HCT116 (cell line): Measurements from ENCODE around the gene IER5L. TPM values are rescaled to one million over a fixed set of nuclear protein-coding genes. Genes with fewer than 3 reads are reported as not detected.

Source experiments
- ATAC-seq: fragments of 200-7000 bp; cut with Tn5 transposase; 2 replicates; pipeline ENCODE4 v1.9.1; 2020; ENCODE audit warnings: mild to moderate bottlenecking, moderate library complexity
- BruUV-seq: library from RNA; stranded (reverse); fragments of 400-500 nt; replicated peaks from 2 replicates; lab custom pipeline; 2021; lab: Mats Ljungman, UMichigan
- CTCF ChIA-PET: fragments of 300-600 bp; sonication (Branson Sonifier 250); formaldehyde crosslinking; loops from one replicate; lab custom pipeline; 2021; ENCODE audit warnings: antibody characterized with exemption; lab: Charles Lee
- POLR2A ChIA-PET: fragments of 300-600, 350-600 bp; sonication (Branson Sonifier 250); formaldehyde crosslinking; loops from one replicate; lab custom pipeline; 2021; ENCODE audit warnings: antibody characterized with exemption; lab: Charles Lee
- RAD21 ChIA-PET, 2 experiments: fragments of 300-600 bp; sonication (Branson Sonifier 250); formaldehyde crosslinking; loops; one replicate each; lab custom pipeline; 2023; ENCODE audit warnings: low total read pairs in 2 of 2; ENCODE audit not compliant: uncharacterized antibody in 2 of 2, unreplicated experiment in 2 of 2, low non-redundant PET in 1 of 2; lab: Charles Lee
- DNase-seq: peaks from one replicate; pipeline ENCODE4 v3.0.0-alpha.2; 2010; ENCODE audit warnings: low read depth, low spot score
- H2AFZ ChIP-seq: fragments of 200-600 bp; shearing (Covaris generic), sonication (generic); 2 replicates; pipeline ENCODE4 v1.6.1; 2017; ENCODE audit warnings: low read depth, mixed run types, mixed read lengths, antibody characterized with exemption, low read length; ENCODE audit not compliant: poor library complexity, severe bottlenecking
- H3K27ac ChIP-seq: 2 replicates; pipeline ENCODE4 v1.5.1; 2012; ENCODE audit warnings: low read depth, low read length
- H3K27me3 ChIP-seq: fragments of 200-600 bp; sonication (generic); 2 replicates; pipeline ENCODE4 v1.6.1; 2016; ENCODE audit warnings: mixed run types, low read length, mixed read lengths; ENCODE audit not compliant: insufficient read depth
- H3K36me3 ChIP-seq, 2 experiments: fragments of 200-500 bp in 1 of 2; fragments of 200-600 bp in 1 of 2; sonication (Bioruptor generic) in 1 of 2; sonication (generic) in 1 of 2; 2 replicates each; pipeline versions ENCODE4 v1.5.1 to v1.6.1; 2014 to 2016; ENCODE audit warnings: low read length in 2 of 2, inconsistent platforms in 1 of 2, mixed read lengths in 1 of 2, mixed run types in 1 of 2; ENCODE audit not compliant: insufficient read depth in 2 of 2, control insufficient read depth in 1 of 2
- H3K4me1 ChIP-seq, 2 experiments: fragments of 200-600 bp in 1 of 2; sonication (generic) in 1 of 2; 2 replicates each; pipeline versions ENCODE4 v1.5.1 to v1.6.1; 2012 to 2017; ENCODE audit warnings: low read length in 2 of 2, inconsistent platforms in 1 of 2, mild to moderate bottlenecking in 1 of 2, mixed read lengths in 1 of 2, mixed run types in 1 of 2, moderate library complexity in 1 of 2; ENCODE audit not compliant: insufficient read depth in 2 of 2, control insufficient read depth in 1 of 2
- H3K4me2 ChIP-seq: fragments of 200-600 bp; sonication (generic); 2 replicates; pipeline ENCODE4 v1.6.1; 2017; ENCODE audit warnings: mixed run types, low read length, mixed read lengths
- H3K4me3 ChIP-seq, 2 experiments: fragments of 200-600 bp in 1 of 2; sonication (generic) in 1 of 2; replicated peaks in 1 of 2; 2 replicates each; pipeline ENCODE4 v1.5.1; 2011 to 2016; ENCODE audit warnings: low read length in 2 of 2, control low read depth in 1 of 2, low read depth in 1 of 2, mild to moderate bottlenecking in 1 of 2, mixed read lengths in 1 of 2, mixed run types in 1 of 2
- H3K79me2 ChIP-seq: fragments of 200-600 bp; sonication (generic); 2 replicates; pipeline ENCODE4 v1.6.1; 2017; ENCODE audit warnings: mild to moderate bottlenecking, mixed run types, low read length, moderate library complexity, mixed read lengths; ENCODE audit not compliant: insufficient read depth
- H3K9ac ChIP-seq: fragments of 200-600 bp; sonication (generic); 2 replicates; pipeline ENCODE4 v1.6.1; 2016; ENCODE audit warnings: low read length, mixed read lengths
- H3K9me2 ChIP-seq: fragments of 200-600 bp; sonication (generic), shearing (Covaris generic); 2 replicates; pipeline ENCODE4 v1.6.1; 2017; ENCODE audit warnings: mixed run types, mild to moderate bottlenecking, moderate library complexity; ENCODE audit not compliant: insufficient read depth
- H3K9me3 ChIP-seq, 2 experiments: fragments of 200-500 bp in 1 of 2; fragments of 200-600 bp in 1 of 2; sonication (Bioruptor generic) in 1 of 2; sonication (generic) in 1 of 2; 2 replicates each; pipeline ENCODE4 v1.6.1; 2014 to 2017; ENCODE audit warnings: low read length in 2 of 2, mixed read lengths in 2 of 2, inconsistent platforms in 1 of 2, low read depth in 1 of 2, mild to moderate bottlenecking in 1 of 2, mixed run types in 1 of 2, moderate library complexity in 1 of 2; ENCODE audit not compliant: control insufficient read depth in 1 of 2, insufficient read depth in 1 of 2
- H4K20me1 ChIP-seq: fragments of 200-600 bp; sonication (generic), shearing (Covaris generic); 2 replicates; pipeline ENCODE4 v1.6.1; 2017; ENCODE audit warnings: mixed run types, mild to moderate bottlenecking, moderate library complexity; ENCODE audit not compliant: insufficient read depth
- CEBPB ChIP-seq: IDR thresholded peaks from 2 replicates; pipeline ENCODE4 v1.6.1; 2012; ENCODE audit warnings: low read depth
- CTCF ChIP-seq, 3 experiments: fragments of 200-600 bp in 1 of 3; sonication (generic) in 1 of 3; IDR thresholded peaks in 2 of 3; conservative IDR thresholded peaks in 1 of 3; 2 replicates each; pipeline ENCODE4 v1.5.1; 2012 to 2017; ENCODE audit warnings: low read depth in 2 of 3, low read length in 2 of 3, antibody characterized with exemption in 1 of 3, borderline replicate concordance in 1 of 3, control low read depth in 1 of 3, mild to moderate bottlenecking in 1 of 3, mixed read lengths in 1 of 3, mixed run types in 1 of 3, moderate library complexity in 1 of 3; ENCODE audit not compliant: insufficient read depth in 1 of 3
- ELF1 ChIP-seq: IDR thresholded peaks from 2 replicates; pipeline ENCODE4 v1.6.1; 2012; ENCODE audit warnings: low read depth, borderline replicate concordance
- EZH2 ChIP-seq: fragments of 200-600 bp; sonication (generic); IDR thresholded peaks from 2 replicates; pipeline ENCODE4 v1.6.1; 2017; ENCODE audit warnings: antibody characterized with exemption, mixed run types
- EZH2phosphoT487 ChIP-seq: fragments of 200-600 bp; IDR thresholded peaks from 2 replicates; pipeline ENCODE4 v1.6.1; 2018; ENCODE audit warnings: antibody characterized with exemption, borderline replicate concordance
- FOSL1 ChIP-seq: IDR thresholded peaks from 2 replicates; pipeline ENCODE4 v1.6.1; 2012; ENCODE audit warnings: low read depth
- JUND ChIP-seq: IDR thresholded peaks from 2 replicates; pipeline ENCODE4 v1.6.1; 2012
- MAX ChIP-seq: IDR thresholded peaks from 2 replicates; pipeline ENCODE4 v1.6.1; 2012
- POLR2AphosphoS5 ChIP-seq: IDR thresholded peaks from 2 replicates; pipeline ENCODE4 v1.6.1; 2011; ENCODE audit warnings: mild to moderate bottlenecking, low read depth, low read length, moderate library complexity
- RAD21 ChIP-seq: IDR thresholded peaks from 2 replicates; pipeline ENCODE4 v1.6.1; 2012; ENCODE audit warnings: low read depth, mild to moderate bottlenecking
- SIN3A ChIP-seq: IDR thresholded peaks from 2 replicates; pipeline ENCODE4 v1.6.1; 2012; ENCODE audit warnings: low read depth
- SP1 ChIP-seq: IDR thresholded peaks from 2 replicates; pipeline ENCODE4 v1.6.1; 2012; ENCODE audit warnings: low read depth
- TCF7L2 ChIP-seq: IDR thresholded peaks from 2 replicates; pipeline ENCODE4 v1.7.0; 2011; ENCODE audit warnings: borderline replicate concordance, inconsistent platforms; ENCODE audit not compliant: insufficient read depth, insufficient read length; ENCODE audit errors: extremely low read depth
- ZBTB33 ChIP-seq: IDR thresholded peaks from 2 replicates; pipeline ENCODE4 v1.6.1; 2011; ENCODE audit warnings: mild to moderate bottlenecking, low read length, moderate library complexity; ENCODE audit not compliant: insufficient replicate concordance; ENCODE audit errors: extremely low read depth
- ZFX ChIP-seq: fragments of 450-650 bp; IDR thresholded peaks from 2 replicates; pipeline ENCODE4 v1.6.1; 2017
- intact Hi-C: fragments of 100-400 bp; cut with micrococcal nuclease; formaldehyde crosslinking; loops from 2 replicates; pipeline ENCODE4 v1.10.0; 2022
- total RNA-seq: library from RNA; stranded (reverse); gene quantifications from one replicate; pipeline ENCODE4 v1.2.1, GENCODE V29; 2021; ENCODE audit not compliant: unreplicated experiment

The IER5L gene
- total RNA-seq, 1 experiment from 2014 or later: 195 TPM

DNA sequence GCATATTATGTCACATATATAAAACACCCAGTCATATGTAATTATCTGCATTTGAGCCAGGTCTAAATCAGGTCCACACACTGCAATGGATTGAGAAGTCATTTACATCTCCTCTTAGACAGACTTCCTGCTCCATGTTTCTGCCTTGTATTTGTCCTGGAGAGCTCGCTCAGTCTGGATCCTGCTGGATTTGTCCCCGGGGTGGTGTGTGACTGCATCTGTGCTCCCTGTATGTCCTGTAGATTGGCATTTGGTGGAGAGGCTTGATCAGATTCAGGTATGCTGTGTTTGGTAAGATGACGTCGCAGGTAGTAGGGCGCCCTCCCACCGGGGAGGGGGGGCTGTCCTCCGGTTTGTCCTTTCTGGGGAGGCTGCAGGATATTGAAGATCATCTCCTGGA is 33.6 kb upstream of the IER5L start:
- BruUV-seq: no TSS peak
- H3K79me2 ChIP-seq: no peaks in the 10 kb centered on the region
- ChIA-PET POLR2A (no interaction called here), CTCF (no interaction called here), RAD21 (no interaction called here)
- no peak overlapping the region for H3K4me2 ChIP-seq
- no peak for ATAC-seq
- no peak overlapping the region for H3K9ac ChIP-seq
- H3K27ac ChIP-seq: no peak overlapping the region
- no peaks in the 10 kb centered on the region for H3K27me3 ChIP-seq
- TF ChIP-seq FOSL1 (no peak), TCF7L2 (no peak), ZBTB33 (no peak), POLR2AphosphoS5 (no peak)
- H3K36me3 ChIP-seq: no peaks in the 10 kb centered on the region
- H2AFZ ChIP-seq: no peak overlapping the region
- H3K9me2 ChIP-seq: no peaks in the 10 kb centered on the region
- H3K4me1 ChIP-seq: peaks cover 0 to 12% of the 10 kb centered on the region in 2 experiments; a peak in 3 of 4 replicates
- no peak for DNase-seq
- intact Hi-C loops: no loop called here
- no peak overlapping the region for H3K4me3 ChIP-seq
- no peaks in the 10 kb centered on the region for H3K9me3 ChIP-seq
- H4K20me1 ChIP-seq: no peaks in the 10 kb centered on the region

- intact Hi-C loops: no loop called here
- Histone ChIP-seq H3K36me3 (no peaks in the 10 kb centered on the region), H3K27ac (no peak overlapping the region), H4K20me1 (no peaks in the 10 kb centered on the region), H3K4me2 (no peak overlapping the region), H3K9me2 (no peaks in the 10 kb centered on the region), H3K79me2 (no peaks in the 10 kb centered on the region), H2AFZ (no peak overlapping the region), H3K4me1 (peaks cover 6 to 20% of the 10 kb centered on the region in 2 experiments; a peak in 3 of 4 replicates), H3K9me3 (no peaks in the 10 kb centered on the region), H3K4me3 (no peak overlapping the region), H3K27me3 (no peaks in the 10 kb centered on the region), H3K9ac (no peak overlapping the region)
- ChIA-PET POLR2A (no interaction called here), CTCF (no interaction called here), RAD21 (no interaction called here)
- TF ChIP-seq SIN3A: no peak
- no peak for TF ChIP-seq ELF1
- TF ChIP-seq MAX: no peak
- no peak for TF ChIP-seq FOSL1
- no peak for TF ChIP-seq SP1
- no peak for TF ChIP-seq ZFX
- TF ChIP-seq CEBPB: no peak
- no peak for TF ChIP-seq JUND
- no peak for TF ChIP-seq EZH2phosphoT487
- TF ChIP-seq CTCF (IDR thresholded peaks at IDR 0.05 in 2 of 3, conservative IDR thresholded peaks at IDR 0.05 in 1 of 3; ENCODE audit: borderline replicate concordance in 1 of 3, insufficient read depth in 1 of 3, low read depth in 2 of 3, low read length in 2 of 3): no peak
- TF ChIP-seq ZBTB33: no peak
- no peak for TF ChIP-seq EZH2
- TF ChIP-seq RAD21: no peak
- no TSS peak for BruUV-seq
- DNase-seq (no peak), ATAC-seq (no peak)
These were observed 32.1 kb upstream of the IER5L start for GRCh38 chr9:129210125-129210524.
